ENCODE measurements around the gene BCORL1. TPM values are rescaled to one million over a fixed set of nuclear protein-coding genes. Genes with fewer than 3 reads are reported as not detected.

The BCORL1 gene
- total and polyA plus RNA-seq, 2 of the 4 experiments (the other 2 are of a cell fraction): 0.54 to 1.6 TPM

- Histone ChIP-seq H3K79me1 (ENCODE audit: low read depth in 1 of 2, low read length in 2 of 2) (peaks cover 0 to 37% of the 10 kb centered on the region in 2 experiments; a peak in 2 of 4 replicates), H3K9me3 (ENCODE audit: control insufficient read depth, insufficient read depth, low read length) (no peaks in the 10 kb centered on the region), H4K91ac (ENCODE audit: insufficient read depth, low read depth, low read length) (no peak overlapping the region), H3K27ac (ENCODE audit: insufficient read depth, low read length) (no peak overlapping the region), H3K9ac (ENCODE audit: low read depth, low read length) (no peak overlapping the region), H3K27me3 (ENCODE audit: control insufficient read depth, insufficient read depth, low read length) (no peaks in the 10 kb centered on the region), H2BK5ac (ENCODE audit: low read depth, low read length, poor library complexity, severe bottlenecking) (no peak overlapping the region), H3K36me3 (ENCODE audit: control insufficient read depth, insufficient read depth, low read length) (no peaks in the 10 kb centered on the region), H2BK20ac (ENCODE audit: low read depth, low read length) (no peak overlapping the region), H3K4me1 (ENCODE audit: control insufficient read depth, insufficient read depth, low read length) (peaks cover 10% of the 10 kb centered on the region; the same call in 1 of the 2 replicates), H2AK9ac (replicated peaks; ENCODE audit: low read depth, low read length, poor library complexity) (no peak overlapping the region), H3K4me2 (ENCODE audit: low read depth, low read length) (no peak overlapping the region), H2BK120ac (ENCODE audit: low read depth, low read length) (no peak overlapping the region), H3K18ac (ENCODE audit: low read depth, low read length) (no peak overlapping the region), H3K14ac (replicated peaks; ENCODE audit: low read depth, low read length) (no peak overlapping the region), H3K56ac (ENCODE audit: extremely low read depth, insufficient read depth, low read length) (no peak overlapping the region), H4K8ac (ENCODE audit: low read depth in 2 of 2, low read length in 2 of 2) (no peak overlapping the region), H3K23ac (ENCODE audit: low read depth, low read length) (no peak overlapping the region), H4K20me1 (ENCODE audit: insufficient read depth, low read length) (peaks cover 58% of the 10 kb centered on the region), H2BK15ac (ENCODE audit: low read depth, low read length) (no peak overlapping the region), H3K4me3 (ENCODE audit: insufficient read depth, low read depth, low read length) (no peak overlapping the region), H4K5ac (ENCODE audit: low read depth, low read length) (no peak overlapping the region), H3K9me1 (ENCODE audit: insufficient read depth, low read length) (peaks cover 6% of the 10 kb centered on the region; the same call in 1 of the 2 replicates), H2AFZ (replicated peaks; ENCODE audit: low read length, poor library complexity) (no peak overlapping the region), H2AK5ac (ENCODE audit: low read depth, low read length) (no peak overlapping the region), H3K4ac (ENCODE audit: low read depth, low read length) (no peak overlapping the region)
- intact Hi-C loops (cut with micrococcal nuclease): no loop called here
- dilution Hi-C loops (cut with HindIII; ENCODE audit: low sequenced_read_pairs, unreplicated experiment): no loop called here
- ATAC-seq (ENCODE audit: low read depth) (no peak), DNase-seq (no peak)
- WGBS, 2 experiments (ENCODE audit: extremely low coverage in 2 of 2, insufficient read length in 1 of 2): 50% methylated on average over 1 of the region's 10 CpGs; no CpG with 5 or more reads in 1 of the 2 experiments
- in situ Hi-C loops (cut with MboI; ENCODE audit: low sequenced_read_pairs): no loop called here
- TF ChIP-seq RCOR1 (IDR thresholded peaks at IDR 0.05; ENCODE audit: insufficient replicate concordance, low read length) (no peak), BHLHE40 (IDR thresholded peaks at IDR 0.05; ENCODE audit: low read depth, low read length) (no peak), NFE2L2 (IDR thresholded peaks at IDR 0.05; ENCODE audit: low read depth, low read length) (no peak), MAZ (IDR thresholded peaks at IDR 0.05; ENCODE audit: borderline replicate concordance, low read depth, low read length) (no peak), FOS (IDR thresholded peaks at IDR 0.05; ENCODE audit: low read depth, low read length) (no peak), RAD21 (IDR thresholded peaks at IDR 0.05; ENCODE audit: low read length) (no peak)
- TF ChIP-seq, protein P1, sequence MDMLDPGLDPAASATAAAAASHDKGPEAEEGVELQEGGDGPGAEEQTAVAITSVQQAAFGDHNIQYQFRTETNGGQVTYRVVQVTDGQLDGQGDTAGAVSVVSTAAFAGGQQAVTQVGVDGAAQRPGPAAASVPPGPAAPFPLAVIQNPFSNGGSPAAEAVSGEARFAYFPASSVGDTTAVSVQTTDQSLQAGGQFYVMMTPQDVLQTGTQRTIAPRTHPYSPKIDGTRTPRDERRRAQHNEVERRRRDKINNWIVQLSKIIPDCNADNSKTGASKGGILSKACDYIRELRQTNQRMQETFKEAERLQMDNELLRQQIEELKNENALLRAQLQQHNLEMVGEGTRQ (IDR thresholded peaks at IDR 0.05; ENCODE audit: low read depth, low read length): no peak
- no TSS peak for BruUV-seq (replicated peaks)
- CTCF ChIA-PET: no interaction called here
- POLR2A ChIA-PET (ENCODE audit: unreplicated experiment): no interaction called here
Measured at GRCh38 chrX:130106071-130106470, 123.6 kb downstream of the BCORL1 start.

Other genes starting within 250 kb of the BCORL1 start
- under 0.01 TPM in 1 of 2 replicates, not detected in the other for gene XPNPEP2, start 243.7 kb upstream of the BCORL1 start, total RNA-seq (2012; rRNA removed)
- 0.07 TPM in 1 of 2 replicates, not detected in the other for gene XPNPEP2, start 243.7 kb upstream of the BCORL1 start, polyA plus RNA-seq (2012; rRNA removed)
- gene SASH3, start 202.7 kb upstream of the BCORL1 start, total RNA-seq (2012; rRNA removed): not detected in 2 replicates
- not detected in 2 replicates for gene SASH3, start 202.7 kb upstream of the BCORL1 start, polyA plus RNA-seq (2012; rRNA removed)
- gene ZDHHC9, start 138.7 kb upstream of the BCORL1 start, total RNA-seq (2012; rRNA removed): 14.2 and 17.7 TPM in 2 replicates
- 25.9 and 28.4 TPM in 2 replicates for gene ZDHHC9, start 138.7 kb upstream of the BCORL1 start, polyA plus RNA-seq (2012; rRNA removed)
- gene UTP14A, start 76.5 kb upstream of the BCORL1 start, total RNA-seq (2012; rRNA removed): 15.2 and 25.3 TPM in 2 replicates
- gene UTP14A, start 76.5 kb upstream of the BCORL1 start, polyA plus RNA-seq (2012; rRNA removed): 11.7 and 13.8 TPM in 2 replicates
- 10.8 and 10.9 TPM in 2 replicates for gene ELF4, start 127.9 kb downstream of the BCORL1 start, total RNA-seq (2012; rRNA removed)
- gene ELF4, start 127.9 kb downstream of the BCORL1 start, polyA plus RNA-seq (2012; rRNA removed): 18.4 and 19.0 TPM in 2 replicates
- gene AIFM1, start 183.2 kb downstream of the BCORL1 start, total RNA-seq (2012; rRNA removed): 22.0 and 31.1 TPM in 2 replicates
- gene AIFM1, start 183.2 kb downstream of the BCORL1 start, polyA plus RNA-seq (2012; rRNA removed): 25.0 and 27.4 TPM in 2 replicates
- 0.83 and 1.6 TPM in 2 replicates for gene RAB33A, start 189.3 kb downstream of the BCORL1 start, total RNA-seq (2012; rRNA removed)
- gene RAB33A, start 189.3 kb downstream of the BCORL1 start, polyA plus RNA-seq (2012; rRNA removed): 1.4 and 1.8 TPM in 2 replicates

Measured in IMR-90 (cell line).